SK-N-SH (cell line): ENCODE measurements around the gene FGGY. TPM values are rescaled to one million over a fixed set of nuclear protein-coding genes. Genes with fewer than 3 reads are reported as not detected.

Source experiments
- CTCF ChIA-PET: fragments of 300-600, 350-600 bp; formaldehyde crosslinking; extraction: SDS; loops from one replicate; lab custom pipeline; 2021; lab: Yijun Ruan, JAX
- POLR2A ChIA-PET: fragments of 350-600 bp; sonication (Branson Sonifier 250); formaldehyde crosslinking; extraction: SDS; loops from one replicate; lab custom pipeline; 2020; ENCODE audit warnings: antibody characterized with exemption, inconsistent platforms; lab: Yijun Ruan, JAX
- DNase-seq: peaks from one replicate; pipeline ENCODE4 v3.0.0; 2012
- H2AFZ ChIP-seq: fragments of 200-600 bp; sonication (generic); 2 replicates; pipeline ENCODE4 v1.8.1; 2016; ENCODE audit warnings: antibody characterized with exemption, mild to moderate bottlenecking, low read depth
- H3F3A ChIP-seq: fragments of 200-600 bp; sonication (generic); replicated peaks from 2 replicates; pipeline ENCODE3; 2016; ENCODE audit warnings: antibody characterized with exemption, mild to moderate bottlenecking; ENCODE audit not compliant: insufficient read depth
- H3K27ac ChIP-seq, 2 experiments: fragments of 200-500 bp in 1 of 2; fragments of 200-600 bp in 1 of 2; sonication (Bioruptor generic) in 1 of 2; sonication (generic), shearing (Covaris generic) in 1 of 2; 2 replicates each; pipeline versions ENCODE4 v1.5.1 to v1.6.1; 2014 to 2016; ENCODE audit warnings: low read depth in 2 of 2, inconsistent platforms in 1 of 2, low read length in 1 of 2, mild to moderate bottlenecking in 1 of 2, mixed read lengths in 1 of 2
- H3K27me3 ChIP-seq: fragments of 200-600 bp; sonication (generic), shearing (Covaris generic); 2 replicates; pipeline ENCODE4 v1.6.1; 2016; ENCODE audit warnings: mixed run types; ENCODE audit not compliant: insufficient read depth
- H3K36me3 ChIP-seq, 2 experiments: fragments of 200-500 bp in 1 of 2; fragments of 200-600 bp in 1 of 2; sonication (Bioruptor generic) in 1 of 2; sonication (generic) in 1 of 2; replicated peaks in 1 of 2; 2 replicates each; pipeline versions ENCODE3 to v1.5.1; 2014 to 2016; ENCODE audit warnings: low read length in 1 of 2, mild to moderate bottlenecking in 1 of 2; ENCODE audit not compliant: insufficient read depth in 2 of 2, control insufficient read depth in 1 of 2
- H3K4me1 ChIP-seq, 2 experiments: fragments of 200-500 bp in 1 of 2; fragments of 200-600 bp in 1 of 2; sonication (Bioruptor generic) in 1 of 2; sonication (generic), shearing (Covaris generic) in 1 of 2; 2 replicates each; pipeline versions ENCODE4 v1.5.1 to v1.6.1; 2014 to 2016; ENCODE audit warnings: low read depth in 1 of 2, low read length in 1 of 2, mixed run types in 1 of 2; ENCODE audit not compliant: insufficient read depth in 2 of 2, control insufficient read depth in 1 of 2
- H3K4me2 ChIP-seq: fragments of 200-600 bp; sonication (generic), shearing (Covaris generic); 2 replicates; pipeline ENCODE4 v1.6.1; 2017; ENCODE audit warnings: mixed run types
- H3K4me3 ChIP-seq, 2 experiments: fragments of 200-500 bp in 1 of 2; fragments of 200-600 bp in 1 of 2; sonication (Bioruptor generic) in 1 of 2; sonication (generic), shearing (Covaris generic) in 1 of 2; 2 replicates each; pipeline versions ENCODE4 v1.5.1 to v1.8.1; 2014 to 2016; ENCODE audit warnings: low read depth in 2 of 2, inconsistent platforms in 1 of 2, low read length in 1 of 2, mild to moderate bottlenecking in 1 of 2, mixed read lengths in 1 of 2, moderate library complexity in 1 of 2
- H3K79me2 ChIP-seq: fragments of 200-600 bp; sonication (generic); 2 replicates; pipeline ENCODE4 v1.8.1; 2017; ENCODE audit warnings: mild to moderate bottlenecking; ENCODE audit not compliant: insufficient read depth
- H3K9ac ChIP-seq: fragments of 200-600 bp; sonication (generic); 2 replicates; pipeline ENCODE4 v1.6.1; 2017; ENCODE audit warnings: mixed run types
- H3K9me2 ChIP-seq: fragments of 200-600 bp; sonication (generic); 2 replicates; pipeline ENCODE4 v1.6.1; 2017; ENCODE audit warnings: mixed run types
- H3K9me3 ChIP-seq: fragments of 200-600 bp; sonication (generic); 2 replicates; pipeline ENCODE4 v1.6.1; 2017; ENCODE audit warnings: mixed run types, mild to moderate bottlenecking, moderate library complexity
- H4K20me1 ChIP-seq: fragments of 200-600 bp; sonication (generic); 2 replicates; pipeline ENCODE4 v1.6.1; 2017; ENCODE audit warnings: mild to moderate bottlenecking, mixed run types; ENCODE audit not compliant: insufficient read depth
- CHD2 ChIP-seq: fragments of 150-350 bp; IDR thresholded peaks from 2 replicates; pipeline ENCODE4 v1.6.1; 2018; ENCODE audit warnings: low read length; ENCODE audit not compliant: partially characterized antibody
- CTCF ChIP-seq: fragments of 200-600 bp; sonication (generic); IDR thresholded peaks from 2 replicates; pipeline ENCODE4 v1.6.1; 2017; ENCODE audit warnings: antibody characterized with exemption, mild to moderate bottlenecking, moderate library complexity
- EP300 ChIP-seq, 2 experiments: IDR thresholded peaks; 2 replicates each; pipeline versions ENCODE4 v1.4.0 to v1.6.1; 2012; ENCODE audit warnings: borderline replicate concordance in 1 of 2, low read depth in 1 of 2, low read length in 1 of 2
- EZH2phosphoT487 ChIP-seq: fragments of 200-600 bp; sonication (generic); IDR thresholded peaks from 2 replicates; pipeline ENCODE4 v1.6.1; 2017; ENCODE audit warnings: low read depth, mixed run types, mild to moderate bottlenecking, antibody characterized with exemption, moderate library complexity, borderline replicate concordance
- IRF3 ChIP-seq: fragments of 150-350 bp; IDR thresholded peaks from 2 replicates; pipeline ENCODE4 v1.6.1; 2016; ENCODE audit warnings: mild to moderate bottlenecking, low read depth, low read length
- JUND ChIP-seq: IDR thresholded peaks from 2 replicates; pipeline ENCODE4 v1.4.0; 2012
- NRF1 ChIP-seq: IDR thresholded peaks from 2 replicates; pipeline ENCODE4 v1.6.1; 2012; ENCODE audit warnings: low read depth, mild to moderate bottlenecking, low read length
- PBX3 ChIP-seq: IDR thresholded peaks from 2 replicates; pipeline ENCODE4; 2012
- RCOR1 ChIP-seq: fragments of 150-350 bp; IDR thresholded peaks from 2 replicates; pipeline ENCODE4 v1.6.1; 2017; ENCODE audit warnings: antibody characterized with exemption, low read length
- SMC3 ChIP-seq: IDR thresholded peaks from 2 replicates; pipeline ENCODE4 v1.6.1; 2012; ENCODE audit warnings: low read depth, low read length, improper control_type of control experiment
- USF2 ChIP-seq: fragments of 150-350 bp; IDR thresholded peaks from 2 replicates; pipeline ENCODE4 v1.6.1; 2017; ENCODE audit warnings: antibody characterized with exemption, low read length, low read depth, borderline replicate concordance
- ZBTB33 ChIP-seq: IDR thresholded peaks from 2 replicates; pipeline ENCODE4 v1.4.0; 2012; ENCODE audit warnings: low read depth, borderline replicate concordance
- WGBS: methylation state at CpG from one replicate; pipeline ENCODE4 v1.1.6; 2017; ENCODE audit warnings: low lambda C conversion rate; 5-methylcytosine and 5-hydroxymethylcytosine counted together
- polyA plus RNA-seq, 3 experiments: library from polyadenylated mRNA; depleted of rRNA; stranded (reverse); fragments of >200 nt; gene quantifications; 2 replicates each; pipeline ENCODE4 v1.2.3, GENCODE V29; 2012

Gene FGGY
- polyA plus RNA-seq, 1 of the 3 experiments (the other 2 are of a cell fraction): 10.3 TPM

- Histone ChIP-seq H3K36me3 (peaks cover 0 to 3% of the 10 kb centered on the region in 2 experiments), H3K4me1 (peaks cover 0 to 12% of the 10 kb centered on the region in 2 experiments; a peak in 3 of 4 replicates), H3K9me3 (no peaks in the 10 kb centered on the region), H3F3A (peaks cover 11% of the 10 kb centered on the region), H3K79me2 (no peaks in the 10 kb centered on the region; the same call in 1 of the 2 replicates), H3K27ac (peak overlapping the region in 1 of 2 experiments; percentile 76; a peak in 3 of 4 replicates), H3K9ac (no peak overlapping the region), H3K4me3 (no peak overlapping the region), H4K20me1 (no peaks in the 10 kb centered on the region), H2AFZ (no peak overlapping the region), H3K9me2 (no peaks in the 10 kb centered on the region), H3K4me2 (no peak overlapping the region), H3K27me3 (no peaks in the 10 kb centered on the region)
- ChIA-PET CTCF (no interaction called here), POLR2A (no interaction called here)
- WGBS: 100% methylated on average over 1 of the region's 1 CpG
- TF ChIP-seq RCOR1 (no peak), USF2 (no peak), EP300 (IDR thresholded peaks at IDR 0.05; ENCODE audit: borderline replicate concordance in 1 of 2, low read depth in 1 of 2, low read length in 1 of 2) (no peak), EZH2phosphoT487 (no peak), NRF1 (no peak), CTCF (no peak), JUND (no peak), IRF3 (no peak), ZBTB33 (no peak), SMC3 (no peak), CHD2 (no peak), PBX3 (no peak)
- TF ChIP-seq, all 33 proteins: peak for 0
- no peak for DNase-seq
These were observed 373.8 kb downstream of the FGGY start for GRCh38 chr1:59670662-59671061.
